ENCODE data around the gene TNRC6B.
"Not testable (repeated sequence)": the region's sequence is repeated elsewhere in the genome, so short reads cannot be mapped to it uniquely, and the experiment has no call there.

The TNRC6B gene

DNA sequence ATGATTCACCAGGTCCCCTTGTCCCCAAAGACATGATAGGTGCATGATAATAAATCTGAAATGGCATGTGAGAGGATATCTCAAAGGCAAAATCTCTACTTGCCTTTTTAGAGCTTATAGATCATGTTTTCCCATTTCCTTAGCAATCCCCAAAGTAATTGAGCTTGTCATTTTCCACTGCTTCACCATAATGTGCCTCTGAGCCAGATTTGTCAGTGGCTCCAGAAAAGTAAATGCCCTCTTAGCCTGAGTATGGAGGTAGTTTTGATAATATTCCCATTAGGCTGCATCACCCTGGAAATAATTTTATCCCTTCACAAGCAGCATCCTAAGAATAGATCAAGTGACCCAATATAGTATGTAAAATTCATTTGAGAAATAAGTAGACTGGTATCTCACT, 131.9 kb downstream of the TNRC6B start:
- TF ChIP-seq, protein P1, sequence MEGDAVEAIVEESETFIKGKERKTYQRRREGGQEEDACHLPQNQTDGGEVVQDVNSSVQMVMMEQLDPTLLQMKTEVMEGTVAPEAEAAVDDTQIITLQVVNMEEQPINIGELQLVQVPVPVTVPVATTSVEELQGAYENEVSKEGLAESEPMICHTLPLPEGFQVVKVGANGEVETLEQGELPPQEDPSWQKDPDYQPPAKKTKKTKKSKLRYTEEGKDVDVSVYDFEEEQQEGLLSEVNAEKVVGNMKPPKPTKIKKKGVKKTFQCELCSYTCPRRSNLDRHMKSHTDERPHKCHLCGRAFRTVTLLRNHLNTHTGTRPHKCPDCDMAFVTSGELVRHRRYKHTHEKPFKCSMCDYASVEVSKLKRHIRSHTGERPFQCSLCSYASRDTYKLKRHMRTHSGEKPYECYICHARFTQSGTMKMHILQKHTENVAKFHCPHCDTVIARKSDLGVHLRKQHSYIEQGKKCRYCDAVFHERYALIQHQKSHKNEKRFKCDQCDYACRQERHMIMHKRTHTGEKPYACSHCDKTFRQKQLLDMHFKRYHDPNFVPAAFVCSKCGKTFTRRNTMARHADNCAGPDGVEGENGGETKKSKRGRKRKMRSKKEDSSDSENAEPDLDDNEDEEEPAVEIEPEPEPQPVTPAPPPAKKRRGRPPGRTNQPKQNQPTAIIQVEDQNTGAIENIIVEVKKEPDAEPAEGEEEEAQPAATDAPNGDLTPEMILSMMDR (IDR thresholded peaks at IDR 0.05; ENCODE audit: control extremely low read depth, extremely low read depth, low read depth, missing control alignments), result no peak
- CTCF ChIA-PET, result interaction anchor here (0.9 to 2.4 kb wide), 5 partner anchors 8 to 40 kb away, joined by 3 to 7 read pairs (median 4); no protein-coding TSS in a partner anchor
- no peak for DNase-seq (ENCODE audit: extremely low spot score)
- POLR2A ChIA-PET, result no interaction called here

GRCh38 chr22:40310081-40310767, 132.5 kb downstream of the TNRC6B start:
- TF ChIP-seq, protein P1 (IDR thresholded peaks at IDR 0.05; ENCODE audit: control extremely low read depth, extremely low read depth, low read depth, missing control alignments), result no peak
- ChIA-PET POLR2A (interaction anchor here (0.6 kb wide), 1 partner anchor 43 kb away, joined by 5 read pairs; no protein-coding TSS in a partner anchor), CTCF (interaction anchor here (1.6 to 2.4 kb wide), 4 partner anchors 8 to 38 kb away, joined by 3 to 7 read pairs (median 4); no protein-coding TSS in a partner anchor)
- no peak for DNase-seq (ENCODE audit: extremely low spot score)

DNA sequence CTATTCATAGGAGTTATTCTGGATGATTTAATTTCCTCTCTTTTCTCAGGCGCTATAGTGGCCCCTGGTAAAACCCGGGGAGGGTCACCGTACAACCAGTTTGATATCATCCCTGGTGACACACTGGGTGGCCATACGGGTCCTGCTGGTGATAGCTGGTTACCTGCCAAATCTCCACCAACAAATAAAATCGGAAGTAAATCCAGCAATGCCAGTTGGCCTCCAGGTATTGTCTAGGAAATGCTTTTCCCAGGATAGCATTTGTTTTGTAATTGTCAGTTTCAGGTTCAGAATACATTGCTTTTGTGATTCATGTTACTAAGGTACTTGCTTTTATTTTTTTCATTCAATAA, 133.0 kb downstream of the TNRC6B start:
- ChIA-PET POLR2A (interaction anchor here (0.6 kb wide), 1 partner anchor 42 kb away, joined by 5 read pairs; no protein-coding TSS in a partner anchor), CTCF (interaction anchor here (1.6 to 2.4 kb wide), 3 partner anchors 7 to 19 kb away, joined by 3 to 5 read pairs (median 4); no protein-coding TSS in a partner anchor)
- no peak for DNase-seq (ENCODE audit: extremely low spot score)
- TF ChIP-seq, protein P1 (IDR thresholded peaks at IDR 0.05; ENCODE audit: control extremely low read depth, extremely low read depth, low read depth, missing control alignments), result no peak

DNA sequence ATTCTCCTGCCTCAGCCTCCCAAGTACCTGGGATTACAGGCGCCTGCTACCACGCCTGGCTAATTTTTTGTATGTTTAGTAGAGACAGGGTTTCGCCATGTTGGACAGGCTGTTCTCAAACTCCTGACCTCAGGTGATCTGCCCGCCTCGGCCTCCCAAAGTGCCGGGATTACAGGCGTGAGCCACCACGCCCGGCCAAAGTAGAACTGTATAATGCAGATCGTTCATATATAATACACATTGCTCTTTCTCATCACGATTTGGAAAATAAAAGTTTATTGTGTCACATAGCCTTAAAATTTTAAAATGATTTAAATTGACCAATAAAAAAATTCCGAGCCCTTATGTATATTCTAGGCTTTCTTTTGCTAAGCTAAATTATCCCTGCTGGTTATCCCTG, 133.9 kb downstream of the TNRC6B start:
- DNase-seq (ENCODE audit: extremely low spot score); CTCF ChIA-PET; POLR2A ChIA-PET: not testable (repeated sequence)

- no peak for DNase-seq (ENCODE audit: extremely low spot score)
- POLR2A ChIA-PET, result no interaction called here
Observed at GRCh38 chr22:40312050-40312449, 134.3 kb downstream of the TNRC6B start.

GRCh38 chr22:40313007-40313406, 135.3 kb downstream of the TNRC6B start:
- CTCF ChIA-PET, result no interaction called here
- POLR2A ChIA-PET, result no interaction called here
- DNase-seq (ENCODE audit: extremely low spot score), result no peak
- TF ChIP-seq, protein P1 (IDR thresholded peaks at IDR 0.05; ENCODE audit: control extremely low read depth, extremely low read depth, low read depth, missing control alignments), result no peak

More at GRCh38 chr22:40312050-40312449, 134.3 kb downstream of the TNRC6B start:
- CTCF ChIA-PET, result no interaction called here
- TF ChIP-seq, protein P1 (IDR thresholded peaks at IDR 0.05; ENCODE audit: control extremely low read depth, extremely low read depth, low read depth, missing control alignments), result no peak

DNA sequence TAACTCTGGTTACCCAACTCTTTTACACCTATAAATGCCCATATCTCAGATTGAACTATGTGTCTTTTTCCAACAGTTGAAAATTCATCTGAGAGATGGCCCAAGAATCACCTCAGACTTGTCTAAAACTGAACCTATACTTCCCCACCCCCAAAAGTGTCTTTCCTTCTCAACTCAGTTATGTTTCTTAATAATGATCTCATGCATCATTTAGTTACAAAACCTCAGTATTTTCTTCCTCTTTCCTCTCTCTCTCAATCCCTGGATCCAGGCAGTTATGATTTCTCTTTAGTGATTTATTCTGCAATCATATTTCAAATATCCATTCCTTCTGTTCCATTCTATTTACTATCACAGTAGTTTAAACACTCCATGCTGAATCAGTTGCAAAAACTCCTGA, 136.3 kb downstream of the TNRC6B start:
- TF ChIP-seq, protein P1 (IDR thresholded peaks at IDR 0.05; ENCODE audit: control extremely low read depth, extremely low read depth, low read depth, missing control alignments), result no peak
- ChIA-PET POLR2A (no interaction called here), CTCF (no interaction called here)
- DNase-seq (ENCODE audit: extremely low spot score), result no peak
